NCI-H446 treated with DMSO at 0.1 percent for 48 hours (cell line): ENCODE measurements around the gene PCDHGA1.
A peak's percentile ranks its signal among the peaks of the same experiment; 100 is the strongest.

Experiments
- DNase-seq: peaks from one replicate; lab custom pipeline; 2025; lab: John Stamatoyannopoulos, UW

The PCDHGA1 gene

DNA sequence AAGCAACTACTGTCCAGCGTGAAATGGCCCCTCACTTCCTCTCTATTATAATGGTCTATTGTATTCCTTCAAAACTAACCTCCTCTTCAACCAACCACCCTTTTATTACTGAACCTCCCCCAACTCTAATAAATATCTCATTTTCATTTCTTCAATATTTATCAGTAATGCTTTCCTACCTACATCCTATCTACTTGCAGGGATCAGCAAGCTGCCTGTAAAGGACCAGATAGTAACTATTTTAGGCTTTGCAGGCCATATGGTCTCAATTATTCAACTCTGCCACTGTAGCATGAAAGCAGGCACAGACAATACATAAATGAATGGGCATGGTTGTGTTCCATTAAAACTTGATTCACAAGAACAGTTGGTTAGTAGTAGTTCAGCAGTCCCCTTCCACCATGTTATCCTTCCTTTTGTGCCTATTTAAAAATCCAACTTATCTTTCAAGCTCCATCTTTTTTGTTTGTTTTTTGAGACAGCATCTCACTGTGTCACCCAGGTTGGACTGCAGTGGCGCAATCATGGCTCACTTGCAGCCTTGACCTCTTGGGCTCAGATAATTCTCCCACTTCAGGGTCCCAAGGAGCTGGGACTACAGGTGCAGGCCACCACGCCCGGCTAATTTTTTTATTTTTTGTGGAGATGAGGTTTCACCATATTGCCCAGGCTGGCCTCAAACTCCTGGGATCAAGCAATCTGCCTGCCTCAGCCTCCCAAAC is 204.3 kb downstream of the PCDHGA1 start:
- DNase-seq = no peak

DNA sequence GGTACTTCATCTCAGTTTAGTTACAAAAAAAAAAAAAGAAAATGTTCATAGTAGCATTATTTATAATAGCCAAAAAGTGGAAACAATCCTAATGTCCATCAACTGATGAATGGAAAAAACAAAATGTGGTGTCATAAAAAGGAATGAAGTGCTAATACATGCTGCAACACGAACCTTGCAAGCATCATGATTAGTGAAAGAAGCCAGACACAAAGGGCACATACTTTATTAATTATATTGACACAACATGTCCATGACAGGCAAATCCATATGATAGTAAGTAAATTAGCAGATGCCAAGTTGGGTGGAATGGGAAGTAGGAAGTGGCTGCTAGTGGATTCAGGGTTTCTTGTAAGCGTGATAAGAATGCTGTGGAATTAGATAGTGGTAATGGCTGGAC is 212.7 kb downstream of the PCDHGA1 start:
- DNase-seq = no peak

DNA sequence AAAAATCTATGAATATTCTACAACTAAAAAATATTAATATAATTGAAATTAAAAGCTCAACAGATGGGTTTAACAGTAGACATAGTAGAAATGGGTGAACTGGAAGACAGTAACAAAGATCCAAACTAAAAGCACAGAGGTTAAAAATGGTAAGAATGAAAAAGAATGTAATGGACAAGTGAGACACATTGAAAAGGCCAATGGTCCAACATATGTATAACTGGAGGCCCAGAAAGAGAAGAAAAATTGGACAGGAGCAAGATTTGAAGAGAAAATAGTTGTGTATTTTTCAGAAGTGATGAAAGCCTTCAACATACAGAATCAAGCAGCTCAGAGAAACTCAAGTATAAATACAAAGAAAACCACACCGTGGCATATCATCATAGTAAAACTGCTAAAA is 217.2 kb downstream of the PCDHGA1 start:
- no peak for DNase-seq

DNA sequence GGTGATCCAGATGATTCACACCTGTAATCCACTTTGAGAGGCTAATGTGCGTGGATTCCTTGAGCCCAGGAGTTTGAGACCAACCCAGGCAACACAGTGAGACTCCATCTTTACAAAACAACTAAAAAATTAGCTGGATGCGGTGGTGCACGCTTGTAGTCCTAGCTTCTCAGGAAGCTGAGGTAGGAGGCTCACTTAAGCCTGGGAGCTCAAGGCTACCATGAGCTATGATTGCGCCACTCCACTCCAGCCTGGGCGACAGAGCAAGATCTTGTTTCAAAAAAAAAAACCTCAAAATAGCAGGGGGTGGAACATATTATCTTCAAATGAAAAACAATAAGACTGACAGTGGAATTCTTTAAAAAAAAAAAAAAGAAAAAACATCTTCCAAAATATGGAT is 217.6 kb downstream of the PCDHGA1 start:
- DNase-seq = no peak

DNA sequence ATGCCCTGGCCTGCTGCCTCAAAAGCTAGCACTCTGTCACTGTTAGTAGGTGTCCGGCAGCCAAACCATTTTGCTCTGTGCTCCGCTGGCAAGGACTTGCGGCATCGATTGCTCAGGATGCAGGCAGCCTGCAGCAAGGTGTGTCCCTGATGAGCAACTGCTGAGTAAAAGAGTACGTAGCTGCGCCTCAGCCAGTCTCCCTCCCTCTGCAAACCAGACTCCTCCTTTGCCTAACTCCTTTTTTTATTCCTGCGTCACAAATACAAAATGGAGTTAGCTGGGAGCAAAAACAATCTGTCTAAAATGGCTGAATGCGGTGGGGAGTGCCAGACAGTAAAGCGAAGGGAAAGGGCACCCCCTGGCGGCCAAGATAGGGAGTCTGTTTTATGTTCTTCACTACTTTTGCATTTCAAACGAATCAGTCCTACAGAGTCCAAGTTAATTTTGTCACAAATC is 227.4 kb downstream of the PCDHGA1 start:
- DNase-seq = peak; percentile 85

DNA sequence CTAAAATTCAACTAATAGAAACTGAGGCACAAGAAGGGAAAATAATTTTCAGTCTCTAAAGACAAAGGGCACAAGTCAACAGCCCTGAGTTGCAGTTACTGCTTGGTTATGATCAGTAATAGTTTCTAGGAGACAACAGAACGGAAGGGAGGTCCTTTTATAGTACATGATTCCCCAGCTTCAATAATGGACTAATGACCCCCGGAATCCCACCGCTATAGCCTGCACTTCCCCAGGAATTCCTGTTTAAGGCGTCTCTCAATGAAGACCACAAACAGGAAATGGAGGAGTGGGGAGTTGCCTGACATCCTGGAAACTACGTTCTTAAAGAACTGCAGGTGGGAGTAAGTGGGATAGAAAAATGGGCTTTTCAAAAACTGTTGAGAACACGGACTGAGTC is 227.8 kb downstream of the PCDHGA1 start:
- no peak for DNase-seq

DNA sequence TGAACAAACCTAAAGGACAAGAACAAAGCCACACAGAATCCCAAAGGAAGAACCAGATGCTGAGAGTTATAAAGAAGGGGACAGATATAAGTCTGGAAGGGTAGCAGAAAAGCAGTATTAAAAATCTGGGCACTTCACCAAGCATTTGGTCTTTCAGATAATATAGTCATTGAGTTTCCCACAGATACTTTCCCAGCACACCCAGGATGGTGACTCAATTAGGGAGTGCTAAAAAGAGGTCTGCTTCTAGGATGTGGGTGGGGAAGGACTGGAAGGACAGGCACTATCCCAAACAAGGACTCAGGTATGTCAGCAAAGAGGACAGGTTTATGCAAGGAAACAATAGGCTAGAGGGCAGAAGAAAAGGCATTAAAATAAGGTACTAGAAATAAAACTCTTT is 229.1 kb downstream of the PCDHGA1 start:
- no peak for DNase-seq

DNA sequence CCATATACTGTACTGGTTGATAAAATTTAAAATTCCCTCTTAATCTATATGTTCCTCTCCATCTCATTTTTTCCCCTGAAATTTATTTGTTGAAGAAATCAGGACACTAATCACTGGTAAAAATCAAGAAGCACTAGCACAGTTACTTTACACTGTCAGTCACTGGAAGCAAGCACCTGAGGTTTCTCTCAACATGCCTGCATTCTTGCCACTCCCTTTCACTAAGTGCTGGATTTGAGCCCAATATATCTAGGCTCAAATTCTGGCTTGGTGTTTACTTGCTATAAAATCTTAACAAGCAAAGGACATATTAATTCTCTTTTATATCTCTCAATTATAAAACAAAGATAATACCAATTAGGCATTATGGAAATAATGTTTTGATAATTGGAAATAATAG is 229.8 kb downstream of the PCDHGA1 start:
- peak; percentile 55 for DNase-seq

DNA sequence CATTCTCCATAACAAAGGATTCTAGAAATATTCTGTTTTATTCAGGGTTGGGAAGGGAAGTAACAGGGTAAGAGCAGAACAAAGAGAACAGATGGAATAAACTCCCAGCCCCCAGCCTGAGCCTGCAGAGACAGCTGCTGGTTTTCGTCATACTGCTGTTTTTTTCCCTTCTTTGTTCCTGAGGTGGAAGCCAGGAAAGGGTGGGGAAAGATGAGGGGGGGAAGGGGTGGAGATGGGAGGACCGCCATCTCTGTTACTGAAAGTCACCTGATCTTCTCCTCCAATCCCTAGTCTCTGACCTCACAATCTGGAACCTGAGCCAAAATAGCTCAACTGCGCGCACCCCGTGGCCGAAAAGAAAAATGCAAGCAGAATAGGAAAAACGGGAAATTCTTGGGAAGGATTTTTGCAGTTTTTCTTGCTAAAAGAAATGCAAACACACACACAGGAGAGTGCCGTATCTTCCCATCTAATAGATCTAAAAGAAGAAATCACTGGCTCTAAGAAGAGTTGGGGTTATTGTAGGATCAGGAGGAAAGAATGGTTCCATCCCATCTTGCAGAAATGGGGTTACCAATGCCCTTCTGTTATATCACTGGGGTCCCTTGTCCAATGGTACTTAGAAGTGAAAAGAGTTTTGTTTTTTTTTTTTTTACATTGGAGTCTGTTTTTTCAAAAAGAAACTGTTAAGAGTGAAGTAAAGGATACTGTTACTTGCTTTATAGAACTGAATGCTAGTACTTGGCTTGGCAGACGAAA is 230.6 kb downstream of the PCDHGA1 start:
- peak; percentile 96 for DNase-seq
